ENCODE results near the gene POC1A. TPM values are rescaled to one million over a fixed set of nuclear protein-coding genes. Genes with fewer than 3 reads are reported as not detected.

The POC1A gene
- total RNA-seq, 1 experiment from 2014 or later = 9.8 TPM

DNA sequence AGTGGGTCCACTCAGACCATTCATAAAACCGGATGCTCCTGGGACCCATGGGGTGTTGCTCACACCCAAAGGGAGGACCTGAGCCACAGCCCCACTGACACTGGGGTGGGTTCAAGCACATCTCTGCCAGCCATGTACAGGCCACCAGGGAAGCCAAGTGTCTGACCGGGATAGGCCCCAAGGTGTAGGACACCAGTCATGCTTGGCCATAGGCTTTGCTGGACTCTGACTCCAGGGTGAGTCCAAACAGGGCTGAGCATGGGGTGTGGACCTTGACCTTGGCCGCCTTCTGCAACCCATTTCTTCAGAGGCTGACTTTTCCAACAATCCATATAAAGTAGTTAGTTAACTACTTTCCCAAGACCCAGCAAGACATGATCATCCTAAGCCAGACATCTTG is 66.5 kb downstream of the POC1A start:
- no peak for DNase-seq (ENCODE audit: unreplicated experiment)
- H3K9me3 Mint-ChIP-seq (ENCODE audit: unreplicated experiment) = no peaks in the 10 kb centered on the region
- CTCF ChIA-PET = interaction anchor here (0.6 to 1.8 kb wide), 3 partner anchors 35 to 403 kb away, joined by 3 to 6 read pairs (median 3); no protein-coding TSS in a partner anchor

GRCh38 chr3:52086976-52087663 is 67.1 kb downstream of the POC1A start:
- TF ChIP-seq, protein P1, sequence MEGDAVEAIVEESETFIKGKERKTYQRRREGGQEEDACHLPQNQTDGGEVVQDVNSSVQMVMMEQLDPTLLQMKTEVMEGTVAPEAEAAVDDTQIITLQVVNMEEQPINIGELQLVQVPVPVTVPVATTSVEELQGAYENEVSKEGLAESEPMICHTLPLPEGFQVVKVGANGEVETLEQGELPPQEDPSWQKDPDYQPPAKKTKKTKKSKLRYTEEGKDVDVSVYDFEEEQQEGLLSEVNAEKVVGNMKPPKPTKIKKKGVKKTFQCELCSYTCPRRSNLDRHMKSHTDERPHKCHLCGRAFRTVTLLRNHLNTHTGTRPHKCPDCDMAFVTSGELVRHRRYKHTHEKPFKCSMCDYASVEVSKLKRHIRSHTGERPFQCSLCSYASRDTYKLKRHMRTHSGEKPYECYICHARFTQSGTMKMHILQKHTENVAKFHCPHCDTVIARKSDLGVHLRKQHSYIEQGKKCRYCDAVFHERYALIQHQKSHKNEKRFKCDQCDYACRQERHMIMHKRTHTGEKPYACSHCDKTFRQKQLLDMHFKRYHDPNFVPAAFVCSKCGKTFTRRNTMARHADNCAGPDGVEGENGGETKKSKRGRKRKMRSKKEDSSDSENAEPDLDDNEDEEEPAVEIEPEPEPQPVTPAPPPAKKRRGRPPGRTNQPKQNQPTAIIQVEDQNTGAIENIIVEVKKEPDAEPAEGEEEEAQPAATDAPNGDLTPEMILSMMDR (IDR thresholded peaks at IDR 0.05; ENCODE audit: unreplicated experiment) = no peak
- Mint-ChIP-seq H3K36me3 (ENCODE audit: insufficient read depth, unreplicated experiment) (no peaks in the 10 kb centered on the region), H3K27me3 (ENCODE audit: insufficient read depth, unreplicated experiment) (no peaks in the 10 kb centered on the region), H3K4me3 (ENCODE audit: unreplicated experiment) (no peak overlapping the region), H3K4me1 (ENCODE audit: insufficient read depth, unreplicated experiment) (peaks cover 12% of the 10 kb centered on the region), H3K27ac (ENCODE audit: low read depth, unreplicated experiment) (no peak overlapping the region), H3K9me3 (ENCODE audit: unreplicated experiment) (no peaks in the 10 kb centered on the region)
- no TSS peak for BruUV-seq (replicated peaks)
- intact Hi-C loops (cut with micrococcal nuclease) = no loop called here
- POLR2A ChIA-PET = interaction anchor here (0.6 kb wide), 1 partner anchor 200 kb away, joined by 3 read pairs; the partner anchor contains the start of gene GLYCTK
- no peak for DNase-seq (ENCODE audit: unreplicated experiment)
- CTCF ChIA-PET = interaction anchor here (0.7 to 1.9 kb wide), 4 partner anchors 31 to 154 kb away, joined by 3 to 6 read pairs (median 4); no protein-coding TSS in a partner anchor

More for the DNA sequence above, 66.5 kb downstream of the POC1A start:
- no peaks in the 10 kb centered on the region for H3K36me3 Mint-ChIP-seq (ENCODE audit: insufficient read depth, unreplicated experiment)
- H3K27ac Mint-ChIP-seq (ENCODE audit: low read depth, unreplicated experiment) = no peak overlapping the region
- H3K27me3 Mint-ChIP-seq (ENCODE audit: insufficient read depth, unreplicated experiment) = no peaks in the 10 kb centered on the region
- POLR2A ChIA-PET = no interaction called here
- TF ChIP-seq, protein P1 (IDR thresholded peaks at IDR 0.05; ENCODE audit: unreplicated experiment) = no peak
- H3K4me1 Mint-ChIP-seq (ENCODE audit: insufficient read depth, unreplicated experiment) = peaks cover 12% of the 10 kb centered on the region
- intact Hi-C loops (cut with micrococcal nuclease) = no loop called here
- H3K4me3 Mint-ChIP-seq (ENCODE audit: unreplicated experiment) = no peak overlapping the region
- BruUV-seq (replicated peaks) = no TSS peak

GRCh38 chr3:52086461-52086860 is 67.8 kb downstream of the POC1A start:
- no peak overlapping the region for H3K27ac Mint-ChIP-seq (ENCODE audit: low read depth, unreplicated experiment)
- POLR2A ChIA-PET = no interaction called here
- H3K4me1 Mint-ChIP-seq (ENCODE audit: insufficient read depth, unreplicated experiment) = peaks cover 12% of the 10 kb centered on the region
- BruUV-seq (replicated peaks) = no TSS peak
- DNase-seq (ENCODE audit: unreplicated experiment) = no peak
- TF ChIP-seq, protein P1 (IDR thresholded peaks at IDR 0.05; ENCODE audit: unreplicated experiment) = no peak
- CTCF ChIA-PET = interaction anchor here (0.6 to 1.9 kb wide), 5 partner anchors 32 to 153 kb away, joined by 3 to 4 read pairs (median 4); no protein-coding TSS in a partner anchor
- intact Hi-C loops (cut with micrococcal nuclease) = no loop called here
- no peaks in the 10 kb centered on the region for H3K36me3 Mint-ChIP-seq (ENCODE audit: insufficient read depth, unreplicated experiment)
- no peaks in the 10 kb centered on the region for H3K9me3 Mint-ChIP-seq (ENCODE audit: unreplicated experiment)
- H3K27me3 Mint-ChIP-seq (ENCODE audit: insufficient read depth, unreplicated experiment) = no peaks in the 10 kb centered on the region
- H3K4me3 Mint-ChIP-seq (ENCODE audit: unreplicated experiment) = no peak overlapping the region

DNA sequence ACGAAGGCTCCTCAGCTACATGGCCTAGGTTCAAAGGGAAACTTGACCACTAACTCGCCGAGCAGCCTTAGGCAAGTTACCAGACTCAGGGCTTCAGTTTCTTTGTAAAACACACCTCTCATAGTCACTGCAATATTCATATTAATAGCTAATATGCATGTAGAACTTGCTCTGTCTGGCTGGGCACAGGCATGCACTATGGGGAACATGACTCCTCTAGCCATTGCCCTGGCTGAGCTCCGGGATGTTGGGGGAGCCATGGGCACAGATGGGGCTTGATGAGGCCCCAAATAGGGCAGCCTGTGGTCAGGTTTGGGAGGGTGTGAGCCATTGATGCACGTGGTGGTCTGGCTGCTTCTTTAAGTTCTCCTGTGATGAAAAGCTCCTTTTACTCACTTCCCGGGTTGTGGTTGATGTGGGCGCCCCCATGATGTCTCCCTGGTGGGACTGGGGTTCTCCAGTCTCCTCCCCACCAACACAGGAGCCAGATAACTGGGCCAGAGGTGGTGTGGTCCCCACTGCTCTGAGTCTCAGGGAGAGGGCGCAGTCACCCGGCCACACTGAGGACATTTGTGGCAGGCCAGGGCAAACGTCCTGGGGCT is 68.4 kb downstream of the POC1A start:
- ChIA-PET POLR2A (no interaction called here), CTCF (interaction anchor here (0.6 to 1.9 kb wide), 5 partner anchors 33 to 86 kb away, joined by 3 to 4 read pairs (median 3); no protein-coding TSS in a partner anchor)
- no peak for DNase-seq (ENCODE audit: unreplicated experiment)
- peaks cover 12% of the 10 kb centered on the region for H3K4me1 Mint-ChIP-seq (ENCODE audit: insufficient read depth, unreplicated experiment)
- intact Hi-C loops (cut with micrococcal nuclease) = no loop called here
- no peak overlapping the region for H3K4me3 Mint-ChIP-seq (ENCODE audit: unreplicated experiment)
- H3K36me3 Mint-ChIP-seq (ENCODE audit: insufficient read depth, unreplicated experiment) = no peaks in the 10 kb centered on the region
- no peaks in the 10 kb centered on the region for H3K9me3 Mint-ChIP-seq (ENCODE audit: unreplicated experiment)
- H3K27me3 Mint-ChIP-seq (ENCODE audit: insufficient read depth, unreplicated experiment) = no peaks in the 10 kb centered on the region
- no TSS peak for BruUV-seq (replicated peaks)
- TF ChIP-seq, protein P1 (IDR thresholded peaks at IDR 0.05; ENCODE audit: unreplicated experiment) = no peak
- no peak overlapping the region for H3K27ac Mint-ChIP-seq (ENCODE audit: low read depth, unreplicated experiment)

Measured in MCF 10A (cell line).